DND-41 (cell line): ENCODE data around the gene PLCL1.

Source experiments
- EZH2 ChIP-seq: IDR thresholded peaks from 3 replicates; pipeline ENCODE4 v1.6.1; 2012; ENCODE audit warnings: borderline replicate concordance, low read depth, mild to moderate bottlenecking, moderate library complexity, low read length, inconsistent platforms; ENCODE audit not compliant: severe bottlenecking
- TF ChIP-seq, protein P1 (sequence below): IDR thresholded peaks from 2 replicates; pipeline ENCODE4 v1.5.1; 2012; ENCODE audit warnings: borderline replicate concordance, low read length, moderate library complexity, mild to moderate bottlenecking; ENCODE audit not compliant: poor library complexity, severe bottlenecking; ENCODE audit errors: extremely low read depth

DNA sequence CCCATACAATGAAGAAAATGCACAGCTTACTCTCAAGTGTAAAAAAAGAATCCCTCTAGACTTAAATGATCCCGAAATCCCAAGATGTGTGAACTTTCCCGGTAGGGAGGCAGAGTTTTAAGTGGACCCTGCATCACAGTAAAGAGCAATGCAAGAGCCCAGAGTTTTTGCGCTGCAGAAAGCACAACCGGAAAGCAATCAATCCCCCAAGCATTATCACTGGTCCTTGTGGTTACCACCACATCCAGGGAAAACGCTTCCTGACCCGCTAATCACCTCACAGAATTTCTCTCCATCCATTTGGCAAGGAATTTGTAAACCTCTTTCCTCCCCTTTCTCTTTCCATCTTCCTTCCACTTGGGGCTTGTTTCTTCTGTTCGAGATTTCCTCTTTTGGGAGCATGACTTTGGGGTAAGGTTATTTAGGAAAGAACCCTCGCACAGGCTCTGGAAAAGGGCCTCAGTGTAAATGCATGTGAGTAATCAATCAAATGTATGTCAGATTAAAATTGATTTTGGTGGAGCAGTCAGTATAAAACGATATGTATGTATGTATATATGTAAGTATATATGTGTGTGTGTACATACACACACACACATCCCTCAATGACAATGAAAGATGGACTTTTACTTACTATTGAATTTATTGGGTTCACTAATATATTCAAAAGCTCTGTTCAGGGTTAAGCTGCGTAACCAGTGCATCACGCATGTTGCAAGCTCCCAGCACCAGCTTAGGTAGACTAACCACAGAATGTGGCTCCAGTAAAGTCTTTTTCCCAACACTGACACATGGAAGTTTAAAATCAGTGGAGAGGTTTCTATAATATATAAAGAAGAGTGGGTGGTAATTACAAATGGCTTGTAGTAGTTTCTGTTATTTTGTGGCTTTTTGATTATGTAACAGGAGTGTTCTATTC lies 1.6 kb downstream of the PLCL1 start:
- TF ChIP-seq, protein P1, sequence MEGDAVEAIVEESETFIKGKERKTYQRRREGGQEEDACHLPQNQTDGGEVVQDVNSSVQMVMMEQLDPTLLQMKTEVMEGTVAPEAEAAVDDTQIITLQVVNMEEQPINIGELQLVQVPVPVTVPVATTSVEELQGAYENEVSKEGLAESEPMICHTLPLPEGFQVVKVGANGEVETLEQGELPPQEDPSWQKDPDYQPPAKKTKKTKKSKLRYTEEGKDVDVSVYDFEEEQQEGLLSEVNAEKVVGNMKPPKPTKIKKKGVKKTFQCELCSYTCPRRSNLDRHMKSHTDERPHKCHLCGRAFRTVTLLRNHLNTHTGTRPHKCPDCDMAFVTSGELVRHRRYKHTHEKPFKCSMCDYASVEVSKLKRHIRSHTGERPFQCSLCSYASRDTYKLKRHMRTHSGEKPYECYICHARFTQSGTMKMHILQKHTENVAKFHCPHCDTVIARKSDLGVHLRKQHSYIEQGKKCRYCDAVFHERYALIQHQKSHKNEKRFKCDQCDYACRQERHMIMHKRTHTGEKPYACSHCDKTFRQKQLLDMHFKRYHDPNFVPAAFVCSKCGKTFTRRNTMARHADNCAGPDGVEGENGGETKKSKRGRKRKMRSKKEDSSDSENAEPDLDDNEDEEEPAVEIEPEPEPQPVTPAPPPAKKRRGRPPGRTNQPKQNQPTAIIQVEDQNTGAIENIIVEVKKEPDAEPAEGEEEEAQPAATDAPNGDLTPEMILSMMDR: no peak
- no peak for TF ChIP-seq EZH2
